HCT116 (cell line): Measurements from ENCODE around the gene BPIFB1. TPM values are rescaled to one million over a fixed set of nuclear protein-coding genes. Genes with fewer than 3 reads are reported as not detected.

Source experiments
- ATAC-seq: fragments of 200-7000 bp; cut with Tn5 transposase; 2 replicates; pipeline ENCODE4 v1.9.1; 2020; ENCODE audit warnings: mild to moderate bottlenecking, moderate library complexity
- BruUV-seq: library from RNA; stranded (reverse); fragments of 400-500 nt; replicated peaks from 2 replicates; lab custom pipeline; 2021; lab: Mats Ljungman, UMichigan
- CTCF ChIA-PET: fragments of 300-600 bp; sonication (Branson Sonifier 250); formaldehyde crosslinking; loops from one replicate; lab custom pipeline; 2021; ENCODE audit warnings: antibody characterized with exemption; lab: Charles Lee
- POLR2A ChIA-PET: fragments of 300-600, 350-600 bp; sonication (Branson Sonifier 250); formaldehyde crosslinking; loops from one replicate; lab custom pipeline; 2021; ENCODE audit warnings: antibody characterized with exemption; lab: Charles Lee
- RAD21 ChIA-PET, 2 experiments: fragments of 300-600 bp; sonication (Branson Sonifier 250); formaldehyde crosslinking; loops; one replicate each; lab custom pipeline; 2023; ENCODE audit warnings: low total read pairs in 2 of 2; ENCODE audit not compliant: uncharacterized antibody in 2 of 2, unreplicated experiment in 2 of 2, low non-redundant PET in 1 of 2; lab: Charles Lee
- DNase-seq: peaks from one replicate; pipeline ENCODE4 v3.0.0-alpha.2; 2010; ENCODE audit warnings: low read depth, low spot score
- H2AFZ ChIP-seq: fragments of 200-600 bp; shearing (Covaris generic), sonication (generic); 2 replicates; pipeline ENCODE4 v1.6.1; 2017; ENCODE audit warnings: low read depth, mixed run types, mixed read lengths, antibody characterized with exemption, low read length; ENCODE audit not compliant: poor library complexity, severe bottlenecking
- H3K27ac ChIP-seq: 2 replicates; pipeline ENCODE4 v1.5.1; 2012; ENCODE audit warnings: low read depth, low read length
- H3K27me3 ChIP-seq: fragments of 200-600 bp; sonication (generic); 2 replicates; pipeline ENCODE4 v1.6.1; 2016; ENCODE audit warnings: mixed run types, low read length, mixed read lengths; ENCODE audit not compliant: insufficient read depth
- H3K36me3 ChIP-seq, 2 experiments: fragments of 200-500 bp in 1 of 2; fragments of 200-600 bp in 1 of 2; sonication (Bioruptor generic) in 1 of 2; sonication (generic) in 1 of 2; 2 replicates each; pipeline versions ENCODE4 v1.5.1 to v1.6.1; 2014 to 2016; ENCODE audit warnings: low read length in 2 of 2, inconsistent platforms in 1 of 2, mixed read lengths in 1 of 2, mixed run types in 1 of 2; ENCODE audit not compliant: insufficient read depth in 2 of 2, control insufficient read depth in 1 of 2
- H3K4me1 ChIP-seq, 2 experiments: fragments of 200-600 bp in 1 of 2; sonication (generic) in 1 of 2; 2 replicates each; pipeline versions ENCODE4 v1.5.1 to v1.6.1; 2012 to 2017; ENCODE audit warnings: low read length in 2 of 2, inconsistent platforms in 1 of 2, mild to moderate bottlenecking in 1 of 2, mixed read lengths in 1 of 2, mixed run types in 1 of 2, moderate library complexity in 1 of 2; ENCODE audit not compliant: insufficient read depth in 2 of 2, control insufficient read depth in 1 of 2
- H3K4me2 ChIP-seq: fragments of 200-600 bp; sonication (generic); 2 replicates; pipeline ENCODE4 v1.6.1; 2017; ENCODE audit warnings: mixed run types, low read length, mixed read lengths
- H3K4me3 ChIP-seq, 2 experiments: fragments of 200-600 bp in 1 of 2; sonication (generic) in 1 of 2; replicated peaks in 1 of 2; 2 replicates each; pipeline ENCODE4 v1.5.1; 2011 to 2016; ENCODE audit warnings: low read length in 2 of 2, control low read depth in 1 of 2, low read depth in 1 of 2, mild to moderate bottlenecking in 1 of 2, mixed read lengths in 1 of 2, mixed run types in 1 of 2
- H3K79me2 ChIP-seq: fragments of 200-600 bp; sonication (generic); 2 replicates; pipeline ENCODE4 v1.6.1; 2017; ENCODE audit warnings: mild to moderate bottlenecking, mixed run types, low read length, moderate library complexity, mixed read lengths; ENCODE audit not compliant: insufficient read depth
- H3K9ac ChIP-seq: fragments of 200-600 bp; sonication (generic); 2 replicates; pipeline ENCODE4 v1.6.1; 2016; ENCODE audit warnings: low read length, mixed read lengths
- H3K9me2 ChIP-seq: fragments of 200-600 bp; sonication (generic), shearing (Covaris generic); 2 replicates; pipeline ENCODE4 v1.6.1; 2017; ENCODE audit warnings: mixed run types, mild to moderate bottlenecking, moderate library complexity; ENCODE audit not compliant: insufficient read depth
- H3K9me3 ChIP-seq, 2 experiments: fragments of 200-500 bp in 1 of 2; fragments of 200-600 bp in 1 of 2; sonication (Bioruptor generic) in 1 of 2; sonication (generic) in 1 of 2; 2 replicates each; pipeline ENCODE4 v1.6.1; 2014 to 2017; ENCODE audit warnings: low read length in 2 of 2, mixed read lengths in 2 of 2, inconsistent platforms in 1 of 2, low read depth in 1 of 2, mild to moderate bottlenecking in 1 of 2, mixed run types in 1 of 2, moderate library complexity in 1 of 2; ENCODE audit not compliant: control insufficient read depth in 1 of 2, insufficient read depth in 1 of 2
- H4K20me1 ChIP-seq: fragments of 200-600 bp; sonication (generic), shearing (Covaris generic); 2 replicates; pipeline ENCODE4 v1.6.1; 2017; ENCODE audit warnings: mixed run types, mild to moderate bottlenecking, moderate library complexity; ENCODE audit not compliant: insufficient read depth
- CBX3 ChIP-seq: IDR thresholded peaks from 2 replicates; pipeline ENCODE4 v1.6.1; 2012; ENCODE audit warnings: low read depth
- CEBPB ChIP-seq: IDR thresholded peaks from 2 replicates; pipeline ENCODE4 v1.6.1; 2012; ENCODE audit warnings: low read depth
- EGR1 ChIP-seq: IDR thresholded peaks from 2 replicates; pipeline ENCODE4 v1.6.1; 2012; ENCODE audit warnings: low read depth
- ELF1 ChIP-seq: IDR thresholded peaks from 2 replicates; pipeline ENCODE4 v1.6.1; 2012; ENCODE audit warnings: low read depth, borderline replicate concordance
- EZH2 ChIP-seq: fragments of 200-600 bp; sonication (generic); IDR thresholded peaks from 2 replicates; pipeline ENCODE4 v1.6.1; 2017; ENCODE audit warnings: antibody characterized with exemption, mixed run types
- EZH2phosphoT487 ChIP-seq: fragments of 200-600 bp; IDR thresholded peaks from 2 replicates; pipeline ENCODE4 v1.6.1; 2018; ENCODE audit warnings: antibody characterized with exemption, borderline replicate concordance
- JUND ChIP-seq: IDR thresholded peaks from 2 replicates; pipeline ENCODE4 v1.6.1; 2012
- POLR2A ChIP-seq: IDR thresholded peaks from 2 replicates; pipeline ENCODE4 v1.7.0; 2011; ENCODE audit warnings: borderline replicate concordance; ENCODE audit not compliant: insufficient read depth, insufficient read length; ENCODE audit errors: extremely low read depth
- SIN3A ChIP-seq: IDR thresholded peaks from 2 replicates; pipeline ENCODE4 v1.6.1; 2012; ENCODE audit warnings: low read depth
- SP1 ChIP-seq: IDR thresholded peaks from 2 replicates; pipeline ENCODE4 v1.6.1; 2012; ENCODE audit warnings: low read depth
- SRF ChIP-seq: IDR thresholded peaks from 2 replicates; pipeline ENCODE4 v1.6.1; 2012; ENCODE audit warnings: low read depth
- YY1 ChIP-seq: IDR thresholded peaks from 2 replicates; pipeline ENCODE4 v1.6.1; 2011; ENCODE audit warnings: low read length, low read depth, moderate library complexity, mild to moderate bottlenecking; ENCODE audit not compliant: insufficient replicate concordance; ENCODE audit errors: extremely low read depth
- ZFX ChIP-seq: fragments of 450-650 bp; IDR thresholded peaks from 2 replicates; pipeline ENCODE4 v1.6.1; 2017
- ZNF274 ChIP-seq: fragments of 200-500 bp; sonication (Bioruptor generic); IDR thresholded peaks from 2 replicates; pipeline ENCODE4 v1.6.1; 2014; ENCODE audit warnings: mild to moderate bottlenecking, low read depth, low read length, inconsistent platforms
- intact Hi-C: fragments of 100-400 bp; cut with micrococcal nuclease; formaldehyde crosslinking; loops from 2 replicates; pipeline ENCODE4 v1.10.0; 2022
- total RNA-seq: library from RNA; stranded (reverse); gene quantifications from one replicate; pipeline ENCODE4 v1.2.1, GENCODE V29; 2021; ENCODE audit not compliant: unreplicated experiment
- TF ChIP-seq, protein P1 (sequence below): IDR thresholded peaks from 2 replicates; pipeline ENCODE4 v1.6.1; 2012; ENCODE audit warnings: low read depth
- TF ChIP-seq, protein P2 (sequence below): IDR thresholded peaks from 2 replicates; pipeline ENCODE4 v1.6.1; 2011; ENCODE audit warnings: mild to moderate bottlenecking, low read length, moderate library complexity; ENCODE audit not compliant: insufficient replicate concordance; ENCODE audit errors: extremely low read depth
- TF ChIP-seq, protein P3 (sequence below): IDR thresholded peaks from 2 replicates; pipeline ENCODE4 v1.6.1; 2012
- TF ChIP-seq, protein P4 (sequence below): IDR thresholded peaks from 2 replicates; pipeline ENCODE4 v1.6.1; 2012

BPIFB1 gene
- total RNA-seq, 1 experiment from 2014 or later: 0.17 TPM

DNA sequence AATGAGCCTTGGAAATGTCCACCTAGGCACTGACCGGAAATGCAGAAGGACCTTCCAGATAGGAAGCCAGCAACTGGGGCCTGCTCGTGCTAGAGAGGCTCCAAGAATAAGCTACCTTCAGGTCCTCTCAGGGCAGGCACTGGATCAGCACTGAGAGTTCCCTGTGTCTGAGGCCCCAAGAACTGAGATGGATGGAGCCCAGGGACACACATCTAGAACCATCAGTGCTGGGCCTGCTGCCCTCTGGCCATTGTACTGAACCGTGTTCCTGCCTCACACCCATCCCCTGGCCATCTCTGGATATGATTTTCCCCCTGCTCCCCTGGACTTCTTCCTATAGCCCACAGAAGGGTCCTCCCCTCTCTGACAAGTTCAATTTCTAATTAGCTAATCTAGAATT, 36.9 kb upstream of the BPIFB1 start (continued):
- no peak for TF ChIP-seq CBX3
- TF ChIP-seq SP1: no peak
- no peak for TF ChIP-seq ZFX
- no peak for TF ChIP-seq JUND
- no peak for TF ChIP-seq EZH2phosphoT487
- TF ChIP-seq, all 23 proteins: peak for 0

DNA sequence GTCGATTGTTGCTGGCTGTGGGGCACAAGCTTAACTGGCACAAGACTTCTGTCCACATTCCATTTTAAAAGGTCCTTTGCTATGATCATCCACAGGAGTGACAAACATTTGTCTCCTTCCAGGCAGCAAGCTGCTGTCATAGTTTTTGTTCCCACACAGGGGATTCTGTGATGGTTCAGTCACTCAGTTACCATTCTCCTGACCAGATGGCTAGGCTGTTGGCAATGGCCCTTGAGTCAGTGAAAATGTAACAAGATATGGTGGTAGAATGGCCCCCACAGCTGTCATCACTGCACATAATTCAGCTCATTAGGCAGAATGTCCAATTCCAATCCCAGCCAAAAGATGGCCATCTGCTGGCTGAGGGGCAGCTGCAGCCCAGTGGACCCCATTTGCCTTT, 33.6 kb upstream of the BPIFB1 start:
- ChIA-PET RAD21 (no interaction called here), CTCF (no interaction called here), POLR2A (no interaction called here)
- Histone ChIP-seq H2AFZ (no peak overlapping the region), H3K27me3 (no peaks in the 10 kb centered on the region), H3K9ac (no peak overlapping the region), H3K9me2 (no peaks in the 10 kb centered on the region), H4K20me1 (no peaks in the 10 kb centered on the region), H3K4me1 (no peaks in the 10 kb centered on the region), H3K9me3 (no peaks in the 10 kb centered on the region), H3K27ac (no peak overlapping the region), H3K4me2 (no peak overlapping the region), H3K36me3 (no peaks in the 10 kb centered on the region), H3K4me3 (no peak overlapping the region), H3K79me2 (no peaks in the 10 kb centered on the region)
- no TSS peak for BruUV-seq
- intact Hi-C loops: no loop called here
- ATAC-seq (no peak), DNase-seq (no peak)
- no peak for TF ChIP-seq SRF
- no peak for TF ChIP-seq CEBPB
- no peak for TF ChIP-seq EZH2phosphoT487
- TF ChIP-seq CBX3: no peak
- no peak for TF ChIP-seq POLR2A
- no peak for TF ChIP-seq YY1
- TF ChIP-seq, protein P1, sequence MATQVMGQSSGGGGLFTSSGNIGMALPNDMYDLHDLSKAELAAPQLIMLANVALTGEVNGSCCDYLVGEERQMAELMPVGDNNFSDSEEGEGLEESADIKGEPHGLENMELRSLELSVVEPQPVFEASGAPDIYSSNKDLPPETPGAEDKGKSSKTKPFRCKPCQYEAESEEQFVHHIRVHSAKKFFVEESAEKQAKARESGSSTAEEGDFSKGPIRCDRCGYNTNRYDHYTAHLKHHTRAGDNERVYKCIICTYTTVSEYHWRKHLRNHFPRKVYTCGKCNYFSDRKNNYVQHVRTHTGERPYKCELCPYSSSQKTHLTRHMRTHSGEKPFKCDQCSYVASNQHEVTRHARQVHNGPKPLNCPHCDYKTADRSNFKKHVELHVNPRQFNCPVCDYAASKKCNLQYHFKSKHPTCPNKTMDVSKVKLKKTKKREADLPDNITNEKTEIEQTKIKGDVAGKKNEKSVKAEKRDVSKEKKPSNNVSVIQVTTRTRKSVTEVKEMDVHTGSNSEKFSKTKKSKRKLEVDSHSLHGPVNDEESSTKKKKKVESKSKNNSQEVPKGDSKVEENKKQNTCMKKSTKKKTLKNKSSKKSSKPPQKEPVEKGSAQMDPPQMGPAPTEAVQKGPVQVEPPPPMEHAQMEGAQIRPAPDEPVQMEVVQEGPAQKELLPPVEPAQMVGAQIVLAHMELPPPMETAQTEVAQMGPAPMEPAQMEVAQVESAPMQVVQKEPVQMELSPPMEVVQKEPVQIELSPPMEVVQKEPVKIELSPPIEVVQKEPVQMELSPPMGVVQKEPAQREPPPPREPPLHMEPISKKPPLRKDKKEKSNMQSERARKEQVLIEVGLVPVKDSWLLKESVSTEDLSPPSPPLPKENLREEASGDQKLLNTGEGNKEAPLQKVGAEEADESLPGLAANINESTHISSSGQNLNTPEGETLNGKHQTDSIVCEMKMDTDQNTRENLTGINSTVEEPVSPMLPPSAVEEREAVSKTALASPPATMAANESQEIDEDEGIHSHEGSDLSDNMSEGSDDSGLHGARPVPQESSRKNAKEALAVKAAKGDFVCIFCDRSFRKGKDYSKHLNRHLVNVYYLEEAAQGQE: no peak
- TF ChIP-seq ELF1: no peak
- TF ChIP-seq EGR1: no peak
- TF ChIP-seq, protein P2, sequence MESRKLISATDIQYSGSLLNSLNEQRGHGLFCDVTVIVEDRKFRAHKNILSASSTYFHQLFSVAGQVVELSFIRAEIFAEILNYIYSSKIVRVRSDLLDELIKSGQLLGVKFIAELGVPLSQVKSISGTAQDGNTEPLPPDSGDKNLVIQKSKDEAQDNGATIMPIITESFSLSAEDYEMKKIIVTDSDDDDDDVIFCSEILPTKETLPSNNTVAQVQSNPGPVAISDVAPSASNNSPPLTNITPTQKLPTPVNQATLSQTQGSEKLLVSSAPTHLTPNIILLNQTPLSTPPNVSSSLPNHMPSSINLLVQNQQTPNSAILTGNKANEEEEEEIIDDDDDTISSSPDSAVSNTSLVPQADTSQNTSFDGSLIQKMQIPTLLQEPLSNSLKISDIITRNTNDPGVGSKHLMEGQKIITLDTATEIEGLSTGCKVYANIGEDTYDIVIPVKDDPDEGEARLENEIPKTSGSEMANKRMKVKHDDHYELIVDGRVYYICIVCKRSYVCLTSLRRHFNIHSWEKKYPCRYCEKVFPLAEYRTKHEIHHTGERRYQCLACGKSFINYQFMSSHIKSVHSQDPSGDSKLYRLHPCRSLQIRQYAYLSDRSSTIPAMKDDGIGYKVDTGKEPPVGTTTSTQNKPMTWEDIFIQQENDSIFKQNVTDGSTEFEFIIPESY: no peak
- TF ChIP-seq, protein P3, sequence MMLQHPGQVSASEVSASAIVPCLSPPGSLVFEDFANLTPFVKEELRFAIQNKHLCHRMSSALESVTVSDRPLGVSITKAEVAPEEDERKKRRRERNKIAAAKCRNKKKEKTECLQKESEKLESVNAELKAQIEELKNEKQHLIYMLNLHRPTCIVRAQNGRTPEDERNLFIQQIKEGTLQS: no peak
- no peak for TF ChIP-seq EZH2
- TF ChIP-seq SIN3A: no peak
- TF ChIP-seq ZNF274: no peak
- TF ChIP-seq ZFX: no peak
- TF ChIP-seq, protein P4, sequence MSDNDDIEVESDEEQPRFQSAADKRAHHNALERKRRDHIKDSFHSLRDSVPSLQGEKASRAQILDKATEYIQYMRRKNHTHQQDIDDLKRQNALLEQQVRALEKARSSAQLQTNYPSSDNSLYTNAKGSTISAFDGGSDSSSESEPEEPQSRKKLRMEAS: no peak
- TF ChIP-seq SP1: no peak
